Activated CD4-positive, alpha-beta memory T cell treated with anti-CD3 and anti-CD28 coated beads, Interleukin-2, amount 10 ng/mL, durations not matched to agents 7 days and 5 days (primary cell): ENCODE measurements around the gene FHAD1. TPM values are rescaled to one million over a fixed set of nuclear protein-coding genes. Genes with fewer than 3 reads are reported as not detected.

Experiments
- CTCF ChIA-PET: fragments of 350-600 bp; sonication (Branson Sonifier 250); formaldehyde crosslinking; loops from one replicate; lab custom pipeline; 2021; ENCODE audit warnings: antibody characterized with exemption, inconsistent platforms; lab: Charles Lee
- POLR2A ChIA-PET: fragments of 350-600 bp; sonication (Branson Sonifier 250); formaldehyde crosslinking; loops from one replicate; lab custom pipeline; 2021; ENCODE audit warnings: antibody characterized with exemption; lab: Charles Lee
- DNase-seq: peaks from one replicate; pipeline ENCODE4 v3.0.0-alpha.2; 2020
- H3K27ac Mint-ChIP-seq: one replicate; pipeline ENCODE4 v1.8.0; 2021; ENCODE audit warnings: mild to moderate bottlenecking, mixed read lengths
- H3K27me3 Mint-ChIP-seq: one replicate; pipeline ENCODE4 v1.8.0; 2021; ENCODE audit warnings: mixed read lengths
- H3K36me3 Mint-ChIP-seq: one replicate; pipeline ENCODE4 v1.8.0; 2021; ENCODE audit warnings: low read depth, mixed read lengths
- H3K4me1 Mint-ChIP-seq: one replicate; pipeline ENCODE4 v1.8.0; 2021; ENCODE audit warnings: mixed read lengths
- H3K4me3 Mint-ChIP-seq: one replicate; pipeline ENCODE4 v1.8.0; 2021; ENCODE audit warnings: mild to moderate bottlenecking, mixed read lengths
- H3K9me3 Mint-ChIP-seq: one replicate; pipeline ENCODE4 v1.8.0; 2021; ENCODE audit warnings: mixed read lengths
- total RNA-seq, 2 experiments: library from RNA; stranded (reverse); gene quantifications; one replicate each; pipeline ENCODE4 v1.2.3, GENCODE V29; 2021

The FHAD1 gene
- total RNA-seq, 2 experiments from 2014 or later = 0.18 TPM; not detected in 1

- Mint-ChIP-seq H3K9me3 (no peaks in the 10 kb centered on the region), H3K27ac (peak overlapping the region; percentile 83), H3K36me3 (no peaks in the 10 kb centered on the region), H3K27me3 (no peaks in the 10 kb centered on the region), H3K4me1 (peaks cover 86% of the 10 kb centered on the region), H3K4me3 (peak overlapping the region; percentile 18)
- CTCF ChIA-PET = interaction anchor here (0.8 kb wide), 1 partner anchor 22 kb away, joined by 3 read pairs; no protein-coding TSS in a partner anchor
- POLR2A ChIA-PET = no interaction called here
- DNase-seq = no peak
These were observed 98.0 kb downstream of the FHAD1 start for GRCh38 chr1:15344800-15345704.

- CTCF ChIA-PET = interaction anchor here (0.8 to 1.5 kb wide), 2 partner anchors 22 kb away, joined by 3 to 4 read pairs; no protein-coding TSS in a partner anchor
- Mint-ChIP-seq H3K4me1 (peaks cover 84% of the 10 kb centered on the region), H3K36me3 (no peaks in the 10 kb centered on the region), H3K27me3 (no peaks in the 10 kb centered on the region), H3K4me3 (peak overlapping the region; percentile 18), H3K9me3 (no peaks in the 10 kb centered on the region), H3K27ac (peak overlapping the region; percentile 83)
- DNase-seq = peak; percentile 84
- POLR2A ChIA-PET = interaction anchor here (0.9 to 1.6 kb wide), 2 partner anchors 12 to 67 kb away, joined by 3 to 7 read pairs; no protein-coding TSS in a partner anchor
These were observed 98.8 kb downstream of the FHAD1 start for GRCh38 chr1:15345705-15346345.

- Mint-ChIP-seq H3K9me3 (no peaks in the 10 kb centered on the region), H3K4me3 (no peak overlapping the region), H3K36me3 (no peaks in the 10 kb centered on the region), H3K4me1 (peaks cover 83% of the 10 kb centered on the region), H3K27me3 (no peaks in the 10 kb centered on the region), H3K27ac (peak overlapping the region; percentile 83)
- ChIA-PET POLR2A (interaction anchor here (0.9 to 1.6 kb wide), 4 partner anchors 12 to 177 kb away, joined by 3 to 7 read pairs (median 4); partner anchors contain the start of genes CASP9 and EFHD2), CTCF (interaction anchor here (1.5 kb wide), 1 partner anchor 23 kb away, joined by 4 read pairs; no protein-coding TSS in a partner anchor)
- DNase-seq = no peak
These were observed 99.5 kb downstream of the FHAD1 start for GRCh38 chr1:15346346-15347030.

- Mint-ChIP-seq H3K9me3 (no peaks in the 10 kb centered on the region), H3K36me3 (no peaks in the 10 kb centered on the region), H3K4me1 (peaks cover 83% of the 10 kb centered on the region), H3K27ac (peak overlapping the region; percentile 52), H3K27me3 (no peaks in the 10 kb centered on the region), H3K4me3 (no peak overlapping the region)
- POLR2A ChIA-PET = interaction anchor here (1.0 to 1.6 kb wide), 3 partner anchors 63 to 176 kb away, joined by 4 to 7 read pairs (median 4); partner anchors contain the start of genes CASP9 and EFHD2
- CTCF ChIA-PET = interaction anchor here (1.5 kb wide), 1 partner anchor 24 kb away, joined by 4 read pairs; no protein-coding TSS in a partner anchor
- DNase-seq = peak; percentile 32
These were observed 100.2 kb downstream of the FHAD1 start for GRCh38 chr1:15347182-15347581.

- Mint-ChIP-seq H3K4me1 (peaks cover 83% of the 10 kb centered on the region), H3K27ac (peak overlapping the region; percentile 33), H3K27me3 (peaks cover 5% of the 10 kb centered on the region), H3K9me3 (no peaks in the 10 kb centered on the region), H3K36me3 (no peaks in the 10 kb centered on the region), H3K4me3 (no peak overlapping the region)
- no peak for DNase-seq
- POLR2A ChIA-PET = no interaction called here
- CTCF ChIA-PET = no interaction called here
These were observed 101.6 kb downstream of the FHAD1 start for GRCh38 chr1:15348648-15349047.

GRCh38 chr1:15349133-15349532 lies 102.1 kb downstream of the FHAD1 start:
- CTCF ChIA-PET = no interaction called here
- DNase-seq = no peak
- POLR2A ChIA-PET = no interaction called here
- Mint-ChIP-seq H3K36me3 (no peaks in the 10 kb centered on the region), H3K4me1 (peaks cover 83% of the 10 kb centered on the region), H3K27ac (no peak overlapping the region), H3K27me3 (peaks cover 5% of the 10 kb centered on the region), H3K9me3 (no peaks in the 10 kb centered on the region), H3K4me3 (no peak overlapping the region)

GRCh38 chr1:15350151-15350550 lies 103.1 kb downstream of the FHAD1 start:
- Mint-ChIP-seq H3K36me3 (no peaks in the 10 kb centered on the region), H3K4me1 (peaks cover 79% of the 10 kb centered on the region), H3K27me3 (peaks cover 5% of the 10 kb centered on the region), H3K9me3 (no peaks in the 10 kb centered on the region), H3K27ac (no peak overlapping the region), H3K4me3 (no peak overlapping the region)
- ChIA-PET CTCF (interaction anchor here (1.5 kb wide), 1 partner anchor 8 kb away, joined by 4 read pairs; no protein-coding TSS in a partner anchor), POLR2A (interaction anchor here (1.2 kb wide), 1 partner anchor 8 kb away, joined by 6 read pairs; no protein-coding TSS in a partner anchor)
- DNase-seq = no peak

- Mint-ChIP-seq H3K9me3 (no peaks in the 10 kb centered on the region), H3K4me1 (peaks cover 74% of the 10 kb centered on the region), H3K27ac (no peak overlapping the region), H3K27me3 (peaks cover 5% of the 10 kb centered on the region), H3K4me3 (no peak overlapping the region), H3K36me3 (no peaks in the 10 kb centered on the region)
- no peak for DNase-seq
- ChIA-PET POLR2A (interaction anchor here (1.2 kb wide), 1 partner anchor 9 kb away, joined by 6 read pairs; no protein-coding TSS in a partner anchor), CTCF (interaction anchor here (1.5 kb wide), 1 partner anchor 8 kb away, joined by 4 read pairs; no protein-coding TSS in a partner anchor)
These were observed 103.7 kb downstream of the FHAD1 start for GRCh38 chr1:15350551-15351200.

GRCh38 chr1:15351310-15351709 lies 104.3 kb downstream of the FHAD1 start:
- Mint-ChIP-seq H3K27ac (no peak overlapping the region), H3K4me1 (peaks cover 73% of the 10 kb centered on the region)

GRCh38 chr1:15352128-15352957 lies 105.3 kb downstream of the FHAD1 start:
- Mint-ChIP-seq H3K27ac (peak overlapping the region; percentile 62), H3K4me1 (peaks cover 64% of the 10 kb centered on the region), H3K4me3 (no peak overlapping the region), H3K36me3 (no peaks in the 10 kb centered on the region), H3K27me3 (peaks cover 5% of the 10 kb centered on the region), H3K9me3 (no peaks in the 10 kb centered on the region)
- POLR2A ChIA-PET = interaction anchor here (1.1 kb wide), 1 partner anchor 11 kb away, joined by 3 read pairs; no protein-coding TSS in a partner anchor
- peak; percentile 46 for DNase-seq
- CTCF ChIA-PET = no interaction called here

More at GRCh38 chr1:15351310-15351709, 104.3 kb downstream of the FHAD1 start:
- Mint-ChIP-seq H3K4me3 (no peak overlapping the region), H3K27me3 (peaks cover 5% of the 10 kb centered on the region), H3K36me3 (no peaks in the 10 kb centered on the region), H3K9me3 (no peaks in the 10 kb centered on the region)
- no peak for DNase-seq
- CTCF ChIA-PET = interaction anchor here (1.5 kb wide), 1 partner anchor 9 kb away, joined by 4 read pairs; no protein-coding TSS in a partner anchor
- POLR2A ChIA-PET = no interaction called here
